ENCODE results near the gene ARHGAP26.

- TF ChIP-seq CTCF (IDR thresholded peaks at IDR 0.05) (no peak), POLR2A (IDR thresholded peaks at IDR 0.05) (no peak)
These were observed 471.7 kb downstream of the ARHGAP26 start for GRCh38 chr5:143241892-143242291.
